Mesodermal cell (in vitro differentiated cells): ENCODE results near the gene WWC1.

Experiments used
- H3K27ac ChIP-seq: 2 replicates; pipeline ENCODE4 v1.7.0; 2013; ENCODE audit warnings: mild to moderate bottlenecking, low read depth, low read length, moderate library complexity; ENCODE audit not compliant: severe bottlenecking
- H3K36me3 ChIP-seq: 2 replicates; pipeline ENCODE4 v1.7.1; 2013; ENCODE audit warnings: mild to moderate bottlenecking, low read length, moderate library complexity; ENCODE audit not compliant: control insufficient read depth, insufficient read depth
- H3K4me1 ChIP-seq: one replicate; pipeline ENCODE4 v1.7.1; 2013; ENCODE audit warnings: mild to moderate bottlenecking, low read length; ENCODE audit not compliant: insufficient read depth, control insufficient read depth, poor library complexity, severe bottlenecking
- H3K4me3 ChIP-seq: 2 replicates; pipeline ENCODE4 v1.7.0; 2013; ENCODE audit warnings: low read length, control low read depth, mild to moderate bottlenecking; ENCODE audit not compliant: insufficient read depth, poor library complexity, severe bottlenecking; ENCODE audit errors: extremely low read depth
- H3K9me3 ChIP-seq: 2 replicates; pipeline ENCODE4 v1.7.1; 2013; ENCODE audit warnings: mild to moderate bottlenecking, low read length, moderate library complexity; ENCODE audit not compliant: control insufficient read depth
- WGBS, 2 experiments: methylation state at CpG; one replicate each; pipeline ENCODE4 v1.1.5; 2013; ENCODE audit warnings: missing lambda C conversion rate in 2 of 2; ENCODE audit not compliant: insufficient coverage in 2 of 2; 5-methylcytosine and 5-hydroxymethylcytosine counted together

The WWC1 gene

DNA sequence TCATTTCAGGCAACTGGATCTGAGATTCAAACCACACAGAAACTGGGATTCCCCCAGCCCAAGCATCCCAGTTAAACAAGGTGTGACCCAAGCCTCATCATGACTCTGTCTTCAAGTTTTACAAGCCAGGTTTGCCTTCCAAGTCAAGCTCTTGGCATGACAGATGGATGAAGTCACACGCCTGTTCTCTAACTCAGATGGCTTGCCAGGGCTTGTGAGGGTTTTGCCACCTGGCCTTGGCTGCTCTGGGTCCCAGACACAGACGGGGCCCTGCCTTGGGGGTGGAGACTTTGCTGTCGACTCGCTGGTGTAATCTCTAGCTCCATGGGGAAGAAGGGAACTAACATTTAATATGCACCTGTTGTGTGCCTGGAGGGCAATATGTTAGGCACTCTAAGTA, 99.0 kb downstream of the WWC1 start:
- peaks cover 24% of the 10 kb centered on the region for H3K36me3 ChIP-seq
- 86 to 100% methylated on average over 2 of the region's 4 CpGs for WGBS, 2 experiments
- no peaks in the 10 kb centered on the region for H3K4me1 ChIP-seq
- H3K4me3 ChIP-seq, result no peak overlapping the region
- peaks cover 5% of the 10 kb centered on the region for H3K9me3 ChIP-seq
- no peak overlapping the region for H3K27ac ChIP-seq

DNA sequence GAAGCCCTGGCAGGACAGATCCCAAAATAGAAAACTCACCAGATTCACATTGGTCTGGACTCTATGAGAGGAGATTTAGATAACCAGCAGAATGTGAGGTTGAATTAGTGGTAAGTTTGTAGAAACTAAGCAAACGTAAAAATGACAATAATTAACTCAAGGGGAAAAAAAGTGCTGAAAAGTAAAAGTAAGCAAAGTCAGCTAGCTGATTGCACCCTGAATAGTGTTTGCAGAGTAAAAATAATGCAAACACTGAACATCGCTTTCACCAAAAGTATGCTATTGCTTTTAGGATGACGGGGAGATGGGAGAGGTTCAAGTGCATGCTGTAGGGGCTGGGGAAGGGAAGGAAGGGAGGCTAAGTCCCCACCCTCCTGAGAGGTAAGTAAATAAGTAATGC, 102.3 kb downstream of the WWC1 start:
- Histone ChIP-seq H3K4me1 (no peaks in the 10 kb centered on the region), H3K27ac (no peak overlapping the region), H3K9me3 (peaks cover 5% of the 10 kb centered on the region), H3K36me3 (peaks cover 25% of the 10 kb centered on the region), H3K4me3 (no peak overlapping the region)
- 94 to 96% methylated on average over 2 to 3 of the region's 3 CpGs for WGBS, 2 experiments

DNA sequence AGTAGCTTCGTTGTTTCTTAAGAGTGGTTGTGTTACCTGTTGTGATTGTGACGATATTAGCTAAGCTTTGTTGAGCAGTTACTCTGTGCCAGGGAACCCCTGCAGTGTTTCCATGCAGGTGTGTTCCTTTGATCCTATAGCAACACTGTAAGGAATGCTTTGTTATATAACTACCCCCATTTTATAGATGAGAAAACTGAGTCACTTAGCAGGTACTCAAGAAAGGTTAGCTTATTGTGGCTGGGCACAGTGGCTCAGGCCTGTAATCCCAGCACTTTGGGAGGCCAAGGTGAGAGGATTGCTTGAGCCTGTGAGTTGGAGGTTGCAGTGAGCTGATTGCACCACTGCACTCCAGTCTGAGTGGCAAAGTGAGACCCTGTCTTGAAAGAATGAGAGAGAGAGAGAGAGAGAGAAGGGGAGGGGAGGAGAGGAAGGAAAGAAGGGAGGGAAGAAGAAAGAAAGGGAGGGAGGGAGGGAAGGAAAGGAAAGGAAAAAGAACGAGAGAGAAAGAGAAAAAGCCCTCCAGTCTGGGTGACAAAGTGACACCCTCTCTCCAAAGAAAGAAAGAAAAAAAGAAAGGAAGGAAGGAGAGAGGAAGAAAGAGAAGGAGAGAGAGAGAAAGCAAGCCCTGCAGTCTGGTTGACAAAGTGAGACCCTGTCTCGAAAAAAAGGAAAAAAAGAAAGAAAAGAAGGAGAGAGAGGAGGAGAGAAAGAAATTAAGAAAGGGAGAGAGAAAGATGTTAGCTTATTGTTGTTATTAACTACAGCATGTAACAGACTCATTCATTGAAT, 109.2 kb downstream of the WWC1 start:
- Histone ChIP-seq H3K9me3 (no peaks in the 10 kb centered on the region), H3K4me1 (peaks cover 24% of the 10 kb centered on the region), H3K4me3 (no peak overlapping the region), H3K27ac (no peak overlapping the region), H3K36me3 (peaks cover 15% of the 10 kb centered on the region)
- WGBS, 2 experiments, result 82 to 94% methylated on average over 1 to 2 of the region's 4 CpGs

DNA sequence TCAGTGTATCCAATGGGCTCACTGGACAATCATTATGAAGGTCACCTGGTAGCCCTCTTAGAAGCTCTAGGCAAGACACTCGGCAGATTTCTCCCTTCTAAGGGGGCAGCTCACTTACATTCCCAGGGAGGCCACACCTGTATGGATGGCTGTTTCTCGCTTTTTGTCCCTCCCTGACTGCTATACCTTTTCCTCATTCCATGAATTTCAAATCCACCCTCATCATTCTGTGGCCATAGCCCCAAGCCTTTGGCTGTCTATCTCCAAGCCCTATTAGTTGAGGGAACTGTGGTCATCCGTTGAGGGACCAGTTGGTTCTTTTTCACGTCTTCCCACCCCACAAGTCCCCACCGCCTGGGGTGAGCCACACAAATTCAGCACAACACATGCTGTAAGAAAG, 109.8 kb downstream of the WWC1 start:
- Histone ChIP-seq H3K4me3 (no peak overlapping the region), H3K27ac (no peak overlapping the region), H3K9me3 (no peaks in the 10 kb centered on the region), H3K36me3 (peaks cover 18% of the 10 kb centered on the region), H3K4me1 (peaks cover 24% of the 10 kb centered on the region)
- WGBS, 2 experiments, result 86 to 100% methylated on average over 1 to 2 of the region's 5 CpGs

DNA sequence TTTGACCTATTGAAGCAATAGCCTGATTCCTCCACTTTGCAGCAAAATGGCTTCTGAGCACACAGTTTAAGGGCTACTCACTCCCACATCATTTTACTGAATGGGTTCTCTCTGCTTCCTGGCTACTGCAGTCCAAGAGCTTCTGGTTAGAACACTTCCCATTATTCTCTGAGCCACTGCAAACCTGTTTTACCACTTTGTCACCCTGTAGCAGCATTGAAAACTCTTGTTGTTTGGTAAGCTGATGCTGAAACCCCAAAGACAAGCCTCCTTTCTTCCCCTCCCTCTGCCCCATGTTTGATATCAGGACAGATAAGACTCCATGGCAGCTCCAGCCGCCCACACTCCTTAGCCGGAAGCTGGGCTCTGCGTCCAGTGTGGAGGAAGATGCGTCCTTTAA, 110.4 kb downstream of the WWC1 start:
- WGBS, 2 experiments, result 92 to 94% methylated on average over 2 to 4 of the region's 4 CpGs
- Histone ChIP-seq H3K4me1 (peaks cover 26% of the 10 kb centered on the region), H3K36me3 (peaks cover 23% of the 10 kb centered on the region), H3K9me3 (no peaks in the 10 kb centered on the region), H3K27ac (no peak overlapping the region), H3K4me3 (no peak overlapping the region)

DNA sequence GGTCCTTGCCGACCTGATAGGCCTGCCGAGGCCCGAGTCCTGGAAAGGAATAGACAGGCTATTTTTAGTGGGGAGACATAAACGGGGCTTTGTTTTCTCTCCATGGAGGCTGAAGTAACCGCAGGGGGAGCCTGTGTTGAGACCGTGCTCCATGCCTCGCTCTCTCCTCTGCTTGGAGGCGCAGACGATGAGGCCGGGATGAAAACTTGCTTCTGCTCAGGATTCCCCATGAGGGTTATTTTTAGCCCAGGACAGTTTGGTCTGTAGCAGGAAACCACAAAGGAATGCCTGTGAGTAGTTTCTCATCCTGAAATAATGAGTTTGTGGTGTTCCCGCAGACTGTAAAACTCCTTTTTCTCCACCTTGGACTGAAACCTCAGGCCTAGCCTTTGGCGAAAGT, 112.9 kb downstream of the WWC1 start:
- Histone ChIP-seq H3K27ac (peak overlapping the region; percentile 97), H3K4me3 (peak overlapping the region; percentile 5), H3K36me3 (peaks cover 22% of the 10 kb centered on the region), H3K9me3 (no peaks in the 10 kb centered on the region), H3K4me1 (peaks cover 45% of the 10 kb centered on the region)
- 68 to 72% methylated on average over 6 to 9 of the region's 12 CpGs for WGBS, 2 experiments

DNA sequence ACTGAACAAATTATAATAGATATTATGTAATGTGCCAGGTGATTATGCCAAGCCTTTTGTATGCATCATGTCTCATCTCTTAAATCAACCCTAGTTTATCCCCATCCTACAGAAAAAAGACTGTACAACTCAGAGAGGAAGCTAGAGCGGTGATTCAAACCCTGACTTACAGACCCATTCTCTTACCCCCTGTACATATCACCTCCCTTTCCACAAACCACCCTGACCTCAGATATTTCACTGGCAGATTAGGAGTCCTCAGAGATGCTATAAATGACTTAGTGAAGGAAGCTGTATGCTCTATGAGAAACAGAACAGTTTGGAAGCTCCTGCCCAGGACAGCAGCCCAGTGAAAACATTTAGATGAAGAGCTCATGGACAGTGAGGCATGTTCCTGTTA, 115.8 kb downstream of the WWC1 start:
- Histone ChIP-seq H3K36me3 (peaks cover 18% of the 10 kb centered on the region), H3K4me3 (no peak overlapping the region), H3K9me3 (no peaks in the 10 kb centered on the region), H3K4me1 (peaks cover 60% of the 10 kb centered on the region), H3K27ac (no peak overlapping the region)
- 100% methylated on average over 1 of the region's 1 CpG; no CpG with 5 or more reads in 1 of the 2 experiments for WGBS, 2 experiments

DNA sequence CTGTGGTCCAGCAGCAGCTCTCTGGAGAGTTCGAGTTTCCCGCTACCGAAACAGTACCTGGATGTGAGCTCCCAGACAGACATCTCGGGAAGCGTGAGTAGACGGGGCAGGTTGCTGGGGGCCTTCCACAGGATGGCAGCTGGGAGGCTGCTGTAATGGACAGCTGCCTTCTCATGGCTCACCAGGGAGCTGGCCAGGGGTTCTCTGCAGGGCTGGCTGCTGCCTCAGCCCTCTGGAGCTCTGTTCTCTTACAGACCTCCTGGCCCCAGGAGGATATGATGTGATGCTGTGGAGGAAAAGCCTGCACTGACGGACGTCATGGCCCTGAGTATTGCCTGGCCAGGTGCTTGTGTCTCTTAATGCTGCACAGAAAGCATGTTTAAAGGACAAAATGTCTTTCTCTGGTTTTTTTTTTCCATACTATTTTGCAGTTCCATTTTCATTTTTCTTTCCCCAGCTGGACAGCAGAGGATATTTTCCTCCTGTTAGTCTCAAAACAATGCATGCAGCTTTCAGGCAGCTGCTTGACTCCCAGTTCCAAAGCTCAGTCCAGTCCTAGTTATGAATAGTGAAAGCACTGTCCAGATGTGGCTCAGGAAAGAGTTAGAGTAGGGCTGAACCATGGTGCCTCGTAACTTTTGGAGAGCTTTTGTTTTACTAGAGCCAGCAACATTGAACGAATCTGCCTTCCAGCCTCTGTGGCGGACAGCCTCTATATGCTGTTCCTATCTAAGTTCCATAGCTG, 117.3 kb downstream of the WWC1 start:
- Histone ChIP-seq H3K9me3 (no peaks in the 10 kb centered on the region), H3K4me3 (no peak overlapping the region), H3K27ac (peak overlapping the region; percentile 97), H3K4me1 (peaks cover 58% of the 10 kb centered on the region), H3K36me3 (peaks cover 18% of the 10 kb centered on the region)
- 94 to 95% methylated on average over 9 to 11 of the region's 11 CpGs for WGBS, 2 experiments

DNA sequence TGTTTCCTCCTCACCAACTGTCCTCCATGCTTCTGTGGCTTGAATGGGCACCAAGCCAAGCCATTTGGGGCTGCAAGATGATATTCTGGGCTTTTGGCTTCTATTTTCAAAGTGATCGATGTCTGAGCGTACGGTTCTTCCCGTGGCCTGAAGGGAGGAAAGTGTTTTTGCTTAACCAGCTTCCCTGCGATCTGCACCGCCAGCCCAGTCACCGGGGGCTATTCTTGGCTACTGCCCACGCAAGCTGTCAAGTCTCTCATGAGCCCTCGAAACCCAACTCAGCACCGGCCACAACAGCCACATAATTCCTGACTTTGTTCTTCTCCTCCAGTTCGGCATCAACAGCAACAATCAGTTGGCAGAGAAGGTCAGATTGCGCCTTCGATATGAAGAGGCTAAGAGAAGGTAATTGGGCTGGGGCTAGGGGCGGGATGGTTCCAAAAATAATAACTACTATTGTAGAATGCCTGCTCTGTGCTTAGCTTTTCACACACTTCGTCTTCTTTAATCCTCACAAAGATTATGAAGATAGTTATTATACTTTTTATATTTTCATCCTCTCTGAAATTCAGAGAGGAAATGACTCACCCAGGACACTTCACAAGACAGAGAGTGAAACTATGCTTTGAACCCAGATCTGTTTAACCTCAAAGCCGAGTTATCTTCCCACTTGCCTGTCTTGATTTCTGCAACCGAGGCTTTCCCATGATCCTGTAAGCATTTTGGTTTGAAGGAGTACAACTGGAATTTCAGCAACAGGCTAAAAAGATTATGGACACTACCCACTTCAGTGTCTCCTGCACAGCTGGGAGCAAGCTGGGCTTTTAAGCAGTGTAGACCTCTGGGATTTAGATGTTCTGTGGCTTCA, 118.4 kb downstream of the WWC1 start:
- H3K4me1 ChIP-seq, result peaks cover 49% of the 10 kb centered on the region
- peaks cover 26% of the 10 kb centered on the region for H3K36me3 ChIP-seq
- H3K27ac ChIP-seq, result peak overlapping the region; percentile 97
- H3K9me3 ChIP-seq, result no peaks in the 10 kb centered on the region
- WGBS, 2 experiments, result 76 to 87% methylated on average over 3 to 10 of the region's 17 CpGs
- H3K4me3 ChIP-seq, result no peak overlapping the region

DNA sequence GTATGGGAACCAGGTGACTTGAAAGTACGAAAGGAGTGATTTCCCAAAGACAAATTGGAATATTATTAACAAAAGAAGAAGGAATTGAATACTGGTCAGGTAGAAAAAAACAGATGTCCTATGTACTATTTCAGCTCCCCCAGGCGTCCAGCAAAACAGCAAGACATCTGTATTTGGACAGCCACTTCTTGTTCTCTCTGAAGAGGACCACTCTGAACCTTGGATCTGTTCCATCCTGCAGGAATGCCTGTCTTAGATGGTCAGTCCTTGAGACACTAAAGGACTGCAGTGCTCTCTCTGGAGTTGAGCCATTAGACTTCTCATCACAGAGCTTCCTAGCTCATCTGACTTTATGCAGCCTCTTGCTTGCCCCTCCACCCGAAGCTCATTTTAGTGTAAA, 120.4 kb downstream of the WWC1 start:
- H3K4me3 ChIP-seq, result no peak overlapping the region
- no peaks in the 10 kb centered on the region for H3K9me3 ChIP-seq
- H3K4me1 ChIP-seq, result peaks cover 41% of the 10 kb centered on the region
- H3K27ac ChIP-seq, result no peak overlapping the region
- WGBS, 2 experiments, result 86 to 93% methylated on average over 2 of the region's 3 CpGs
- peaks cover 20% of the 10 kb centered on the region for H3K36me3 ChIP-seq
